Astrocyte (in vitro differentiated cells and primary cell): ENCODE results near the gene CHD1L.

ENCODE experiments used
- CTCF ChIP-seq: IDR thresholded peaks from 2 replicates; pipeline ENCODE4 v1.5.1; 2011; ENCODE audit warnings: low read depth, mild to moderate bottlenecking, inconsistent platforms, low read length, moderate library complexity; ENCODE audit not compliant: insufficient read depth
- EZH2 ChIP-seq: IDR thresholded peaks from 2 replicates; pipeline ENCODE4 v1.6.1; 2012; ENCODE audit warnings: mild to moderate bottlenecking, low read length, inconsistent platforms; ENCODE audit not compliant: insufficient read depth

DNA sequence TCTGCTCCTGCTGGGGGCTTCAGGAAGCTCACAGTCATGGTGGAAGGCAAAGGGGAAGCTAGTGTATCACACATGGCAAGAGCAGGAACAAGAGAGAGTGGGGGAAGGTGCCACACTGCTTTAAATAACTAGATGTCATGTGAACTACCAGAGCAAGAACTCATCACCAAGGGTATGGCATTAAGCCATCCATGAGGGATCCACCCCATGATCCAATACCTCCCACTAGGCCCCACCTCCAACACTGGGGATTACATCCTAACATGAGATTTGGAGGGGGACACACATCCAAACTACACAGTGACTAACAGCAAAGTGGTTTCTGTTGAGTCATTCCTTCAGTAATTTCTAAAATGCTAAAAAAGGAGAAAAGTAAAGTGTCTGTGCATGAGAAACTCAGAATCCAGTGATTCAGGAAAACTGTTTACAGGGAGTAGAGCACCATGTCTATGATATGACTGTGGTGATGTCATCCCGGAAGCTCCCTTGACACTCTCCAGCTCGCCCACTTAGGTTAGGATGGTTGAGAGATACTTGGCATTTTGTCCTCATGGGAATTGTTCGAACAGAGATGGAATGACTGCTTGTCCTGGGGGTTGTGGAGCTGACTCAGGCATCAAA lies 50.3 kb downstream of the CHD1L start:
- no peak for TF ChIP-seq CTCF
- TF ChIP-seq EZH2: no peak
